AG09309 (cell line): ENCODE data around the gene ADAM17.
"Not testable (repeated sequence)": the region's sequence is repeated elsewhere in the genome, so short reads cannot be mapped to it uniquely, and the experiment has no call there.

Source experiments
- DNase-seq: peaks from one replicate; pipeline ENCODE4 v3.0.0-alpha.2; 2010; ENCODE audit warnings: low read depth
- H3K4me3 ChIP-seq: 2 replicates; pipeline ENCODE4 v1.5.1; 2011; ENCODE audit warnings: mild to moderate bottlenecking, low read depth, low read length, moderate library complexity; ENCODE audit not compliant: control insufficient read depth
- TF ChIP-seq, protein P1 (sequence below): IDR thresholded peaks from 2 replicates; pipeline ENCODE4 v1.5.1; 2011; ENCODE audit warnings: mild to moderate bottlenecking, low read depth, low read length, inconsistent platforms; ENCODE audit not compliant: insufficient read depth, control insufficient read depth; ENCODE audit errors: missing control alignments

ADAM17 gene

DNA sequence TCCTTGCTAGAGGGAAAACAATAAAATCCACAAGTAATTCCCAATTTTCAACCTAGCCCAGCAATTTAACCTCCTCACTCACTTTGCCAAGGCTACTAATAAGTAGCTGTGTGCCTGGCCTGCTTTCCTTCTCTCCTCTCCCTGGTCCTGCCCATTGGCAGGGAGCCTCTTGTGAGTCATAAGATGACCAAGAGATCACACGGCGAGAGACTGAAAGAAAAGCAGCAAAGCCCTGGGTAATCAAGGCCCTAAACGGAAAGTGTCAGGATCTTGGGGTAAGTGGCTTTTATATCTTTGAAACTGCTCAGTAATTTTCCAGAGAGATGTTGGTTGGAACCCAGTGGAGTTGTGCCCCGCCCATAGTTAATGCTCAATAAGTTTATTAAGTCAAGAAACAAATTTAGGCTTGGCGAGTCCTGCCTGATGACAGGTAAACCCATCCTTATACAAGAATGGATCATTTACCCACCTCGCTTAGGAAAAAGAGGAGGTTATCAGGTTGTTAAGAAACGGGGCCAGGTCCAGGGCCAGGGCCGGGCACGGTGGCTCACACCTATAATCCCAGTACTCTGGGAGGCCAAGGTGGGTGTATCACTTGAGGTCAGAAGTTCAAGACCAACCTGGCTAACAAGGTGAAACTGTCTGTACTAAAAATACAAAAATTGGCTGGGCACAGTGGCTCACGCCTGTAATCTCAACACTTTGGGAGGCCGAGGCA is 10.0 kb upstream of the ADAM17 start:
- TF ChIP-seq, protein P1, sequence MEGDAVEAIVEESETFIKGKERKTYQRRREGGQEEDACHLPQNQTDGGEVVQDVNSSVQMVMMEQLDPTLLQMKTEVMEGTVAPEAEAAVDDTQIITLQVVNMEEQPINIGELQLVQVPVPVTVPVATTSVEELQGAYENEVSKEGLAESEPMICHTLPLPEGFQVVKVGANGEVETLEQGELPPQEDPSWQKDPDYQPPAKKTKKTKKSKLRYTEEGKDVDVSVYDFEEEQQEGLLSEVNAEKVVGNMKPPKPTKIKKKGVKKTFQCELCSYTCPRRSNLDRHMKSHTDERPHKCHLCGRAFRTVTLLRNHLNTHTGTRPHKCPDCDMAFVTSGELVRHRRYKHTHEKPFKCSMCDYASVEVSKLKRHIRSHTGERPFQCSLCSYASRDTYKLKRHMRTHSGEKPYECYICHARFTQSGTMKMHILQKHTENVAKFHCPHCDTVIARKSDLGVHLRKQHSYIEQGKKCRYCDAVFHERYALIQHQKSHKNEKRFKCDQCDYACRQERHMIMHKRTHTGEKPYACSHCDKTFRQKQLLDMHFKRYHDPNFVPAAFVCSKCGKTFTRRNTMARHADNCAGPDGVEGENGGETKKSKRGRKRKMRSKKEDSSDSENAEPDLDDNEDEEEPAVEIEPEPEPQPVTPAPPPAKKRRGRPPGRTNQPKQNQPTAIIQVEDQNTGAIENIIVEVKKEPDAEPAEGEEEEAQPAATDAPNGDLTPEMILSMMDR, result no peak
- peak; percentile 86 for DNase-seq
- H3K4me3 ChIP-seq, result no peak overlapping the region

DNA sequence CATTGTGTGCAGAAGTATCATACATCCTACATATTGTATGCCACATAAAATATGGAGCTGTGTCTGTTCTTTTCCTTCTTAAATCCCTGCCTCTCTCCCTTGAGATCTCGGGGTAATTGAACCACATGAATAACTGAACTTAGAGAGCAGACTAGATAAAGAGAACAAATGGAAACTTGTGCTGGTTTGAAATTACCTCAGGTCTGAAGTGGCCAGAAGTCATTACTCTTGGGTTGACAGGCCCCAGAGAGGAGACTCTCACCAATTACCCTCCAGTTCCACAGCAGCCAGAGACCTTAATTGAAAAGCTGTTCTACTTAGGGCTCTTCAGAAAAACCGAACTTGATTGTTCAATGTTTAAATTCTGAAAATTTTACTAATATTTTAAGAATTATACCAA is 5.0 kb upstream of the ADAM17 start:
- no peak for DNase-seq
- no peak overlapping the region for H3K4me3 ChIP-seq
- TF ChIP-seq, protein P1, result no peak

DNA sequence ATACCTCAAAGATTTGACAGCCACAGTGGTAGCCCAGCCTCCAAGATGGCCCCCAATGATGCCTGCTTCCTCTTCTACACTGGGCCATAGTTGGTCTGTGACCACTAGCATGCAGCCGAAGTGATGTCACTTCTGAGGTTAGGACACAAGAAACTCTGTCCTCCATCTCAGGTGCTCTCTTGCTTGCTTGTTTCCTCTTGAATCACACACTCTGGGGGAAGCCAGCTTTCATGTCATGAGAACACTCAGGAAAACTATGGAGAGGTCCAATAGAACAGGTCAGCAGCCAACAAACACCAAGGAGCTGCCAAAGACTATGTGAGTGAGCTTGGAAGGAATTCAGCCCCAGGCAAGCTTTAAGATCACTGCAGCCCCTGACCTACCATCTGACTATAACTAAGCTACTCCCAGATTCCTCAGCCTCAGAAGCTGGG is 3.3 kb upstream of the ADAM17 start:
- TF ChIP-seq, protein P1, result no peak
- peak; percentile 93 for DNase-seq
- H3K4me3 ChIP-seq, result no peak overlapping the region

DNA sequence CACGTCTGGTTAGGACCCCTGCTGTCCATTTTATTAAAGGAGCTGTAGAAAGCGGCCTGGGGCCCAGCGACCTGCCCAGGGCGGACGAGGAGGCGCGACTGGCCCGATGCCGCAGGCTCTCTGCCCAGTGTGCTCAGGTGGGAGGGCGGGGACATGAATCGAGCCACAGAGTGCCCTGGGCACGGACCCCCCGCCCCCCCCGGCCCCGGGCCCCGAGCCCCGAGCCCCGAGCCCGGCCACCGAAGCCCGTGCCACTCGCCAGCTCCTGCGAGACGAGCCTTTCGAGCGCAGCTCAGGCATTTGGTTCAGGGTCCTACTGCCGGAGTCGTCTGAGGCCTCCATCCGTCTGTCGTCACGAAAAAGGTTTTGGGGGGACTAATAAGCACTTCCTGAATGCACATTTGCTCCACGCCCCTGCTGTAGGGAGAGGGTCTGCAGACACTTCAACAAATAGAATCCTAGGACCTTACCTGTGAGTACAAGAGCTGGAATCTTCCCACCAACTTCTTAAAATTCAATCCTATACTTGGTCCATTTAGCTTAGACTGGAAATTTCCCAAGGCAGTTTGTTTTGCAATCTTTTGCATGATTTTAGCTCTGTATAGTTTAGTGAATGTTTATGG is 602 bp upstream of the ADAM17 start:
- DNase-seq, result no peak
- peak overlapping the region; percentile 69 for H3K4me3 ChIP-seq
- TF ChIP-seq, protein P1, result no peak

DNA sequence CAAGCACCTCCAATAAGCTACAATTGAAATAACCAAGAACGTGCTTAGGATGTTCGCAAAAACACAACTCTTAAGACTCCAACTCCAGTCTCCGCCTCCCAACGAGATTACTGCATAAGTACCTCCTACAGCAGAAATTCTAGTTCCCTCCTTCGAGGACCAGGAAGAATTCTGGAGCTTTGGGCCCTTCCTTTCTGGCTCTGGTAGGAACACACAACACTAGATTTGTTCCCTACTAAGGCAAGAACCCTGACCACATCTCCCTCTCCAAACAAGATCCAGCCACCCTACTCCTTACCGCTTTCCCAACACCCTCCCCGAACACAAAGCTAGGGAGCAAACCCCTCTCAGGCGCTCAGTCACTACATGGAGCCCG is 721 bp downstream of the ADAM17 start:
- TF ChIP-seq, protein P1, result no peak
- peak; percentile 62 for DNase-seq
- peak overlapping the region; percentile 84 for H3K4me3 ChIP-seq

DNA sequence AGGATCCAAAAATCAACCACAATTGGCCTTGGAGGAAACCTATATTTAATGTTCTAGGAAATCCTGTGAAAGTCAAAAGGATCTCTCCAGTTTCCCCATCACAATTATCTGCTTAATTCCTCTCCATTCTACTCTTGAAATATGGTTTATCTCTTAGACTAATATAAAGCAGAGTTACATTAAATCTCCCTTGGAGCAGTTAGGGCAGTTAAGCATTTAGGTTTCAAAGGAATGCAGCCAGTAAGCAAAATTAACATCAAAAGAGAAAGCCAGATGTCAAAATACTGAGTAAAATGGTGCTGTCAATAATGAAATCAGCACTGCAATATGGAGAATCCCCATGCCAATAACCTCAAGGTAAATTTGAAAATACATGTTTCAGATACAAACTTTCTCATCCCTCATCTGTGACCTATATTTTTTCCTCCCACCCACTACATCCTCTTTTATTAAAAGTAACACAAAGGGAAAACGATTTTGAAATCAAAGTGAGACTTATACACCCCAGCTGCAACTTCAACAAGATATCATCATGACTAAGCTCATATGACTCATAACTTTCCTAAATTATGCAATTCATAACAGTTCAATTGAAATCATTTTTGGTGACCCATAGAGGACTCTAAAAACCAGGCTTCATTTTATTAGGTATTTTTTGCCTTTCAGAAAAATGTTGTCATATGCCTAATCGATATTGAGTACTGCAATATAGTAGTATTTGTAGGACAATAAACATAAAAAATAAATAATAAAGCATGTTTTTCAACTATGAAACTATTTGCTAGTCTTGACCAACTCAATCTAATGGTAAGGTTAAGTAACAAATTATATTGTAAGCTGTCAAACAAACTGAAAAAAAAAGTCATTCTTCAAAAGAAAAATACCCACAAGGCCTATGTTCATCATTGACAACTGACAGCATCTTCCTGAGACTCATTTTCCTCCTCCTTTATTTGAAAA is 3.1 kb downstream of the ADAM17 start:
- TF ChIP-seq, protein P1, result no peak
- H3K4me3 ChIP-seq, result no peak overlapping the region
- DNase-seq, result peak; percentile 61

DNA sequence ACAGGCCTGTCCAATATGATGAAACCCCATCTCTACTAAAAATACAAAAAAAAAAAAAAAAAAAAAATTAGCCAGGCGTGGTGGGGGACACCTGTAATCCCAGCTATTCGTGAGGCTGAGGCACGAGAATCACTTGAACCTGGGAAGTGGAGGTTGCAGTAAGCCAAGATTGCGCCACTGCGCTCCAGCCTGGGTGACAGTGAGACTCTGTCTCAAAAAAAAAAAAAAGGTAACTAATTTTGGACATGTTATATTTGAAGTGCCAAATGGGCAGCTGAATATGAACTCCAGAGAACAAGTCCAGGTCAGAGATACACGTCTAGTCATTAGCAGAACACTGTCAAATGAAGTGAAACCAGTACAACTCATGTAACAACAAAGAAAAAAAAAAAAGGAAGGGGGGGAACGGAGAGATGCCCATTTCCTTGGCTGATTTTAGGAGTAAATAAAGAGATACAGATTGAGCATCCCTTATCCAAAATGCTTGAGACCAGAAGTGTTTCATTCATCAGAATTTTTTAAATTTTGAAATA is 4.7 kb downstream of the ADAM17 start:
- not testable (repeated sequence) for H3K4me3 ChIP-seq, DNase-seq
